ENCODE results near the gene ADCY3. TPM values are rescaled to one million over a fixed set of nuclear protein-coding genes. Genes with fewer than 3 reads are reported as not detected.

ADCY3 gene
- total RNA-seq, 2 experiments from 2014 or later = 55.4 to 55.7 TPM

DNA sequence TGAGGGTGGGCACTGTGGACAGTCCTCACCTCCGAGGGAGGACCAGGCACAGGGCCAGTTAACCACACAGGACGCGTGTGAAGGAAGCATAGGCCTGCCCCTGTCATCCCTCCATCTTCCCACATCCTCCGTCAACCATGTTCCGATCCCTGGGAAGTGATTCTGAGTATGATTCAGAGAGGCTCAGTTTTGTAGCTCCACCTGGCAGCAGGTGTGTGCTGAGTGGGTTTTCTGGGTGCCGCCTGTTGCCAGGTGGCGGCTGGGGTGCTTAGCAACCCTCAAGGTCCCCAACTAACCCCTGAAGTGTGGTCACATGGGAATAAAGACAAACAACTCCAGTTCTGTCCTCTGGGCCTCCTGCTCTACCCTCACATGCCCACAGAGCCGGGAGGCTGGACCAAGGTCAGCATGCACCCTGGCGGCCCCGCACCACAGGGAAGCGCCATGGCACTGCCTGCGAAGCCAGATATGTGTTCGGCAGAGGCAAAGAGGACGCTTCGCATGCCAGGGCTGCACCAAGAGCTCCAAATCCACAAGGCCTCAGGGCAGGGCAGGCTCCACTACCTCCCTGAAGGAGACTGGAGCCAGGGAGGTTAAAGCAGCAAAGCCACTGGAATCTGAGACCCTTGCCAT is 60.0 kb downstream of the ADCY3 start:
- no peaks in the 10 kb centered on the region for H3K27me3 Mint-ChIP-seq
- no peak overlapping the region for H3K27ac Mint-ChIP-seq
- no peaks in the 10 kb centered on the region for H3K9me3 Mint-ChIP-seq
- peaks cover 11% of the 10 kb centered on the region for H3K36me3 Mint-ChIP-seq
- no peak overlapping the region for H3K4me3 Mint-ChIP-seq
- DNase-seq = no peak
- no peaks in the 10 kb centered on the region for H3K4me1 Mint-ChIP-seq

DNA sequence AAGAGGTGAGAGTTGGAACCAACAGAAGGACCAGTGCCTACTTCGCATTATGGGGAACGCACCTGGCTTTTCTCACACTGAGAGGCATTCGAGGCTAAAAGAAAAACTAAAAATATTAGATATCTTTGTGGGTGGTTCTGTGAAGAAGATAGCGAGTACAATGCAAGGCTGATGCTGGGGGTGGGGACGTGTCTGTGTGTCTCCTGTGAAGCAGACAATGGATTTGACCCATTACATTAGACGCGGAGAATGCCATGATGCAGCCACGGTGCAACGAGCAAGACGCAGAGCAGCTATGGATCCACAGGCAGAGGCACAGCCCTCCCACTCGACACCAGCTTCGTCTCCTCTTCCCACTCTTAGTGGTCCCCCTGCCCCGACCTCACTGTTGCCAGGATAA is 61.0 kb downstream of the ADCY3 start:
- Mint-ChIP-seq H3K36me3 (peaks cover 10% of the 10 kb centered on the region), H3K27ac (no peak overlapping the region), H3K27me3 (no peaks in the 10 kb centered on the region), H3K4me3 (no peak overlapping the region), H3K9me3 (no peaks in the 10 kb centered on the region), H3K4me1 (no peaks in the 10 kb centered on the region)
- DNase-seq = no peak

DNA sequence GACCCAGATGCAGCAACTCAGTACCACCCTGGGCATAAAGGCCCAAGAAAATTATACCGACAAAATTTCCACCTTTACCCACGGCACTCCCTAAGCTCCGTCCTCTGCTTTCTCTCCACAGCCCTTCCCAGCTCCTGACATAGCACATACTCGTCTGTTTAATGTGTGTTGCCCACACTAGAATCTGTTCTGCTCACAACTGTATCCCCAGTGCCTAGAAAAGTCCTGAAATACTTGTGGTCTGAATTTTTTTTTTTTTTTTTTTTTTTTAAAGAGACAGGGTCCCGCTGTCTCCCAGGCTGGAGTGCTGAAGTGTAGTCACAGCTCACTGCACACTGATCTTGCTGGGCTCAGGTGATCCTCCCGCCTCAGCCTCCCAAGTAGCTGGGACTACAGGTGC is 62.3 kb downstream of the ADCY3 start:
- no peak for DNase-seq
- H3K9me3 Mint-ChIP-seq = no peaks in the 10 kb centered on the region
- H3K4me3 Mint-ChIP-seq = no peak overlapping the region
- peaks cover 10% of the 10 kb centered on the region for H3K36me3 Mint-ChIP-seq
- H3K27ac Mint-ChIP-seq = no peak overlapping the region
- no peaks in the 10 kb centered on the region for H3K27me3 Mint-ChIP-seq
- H3K4me1 Mint-ChIP-seq = no peaks in the 10 kb centered on the region

DNA sequence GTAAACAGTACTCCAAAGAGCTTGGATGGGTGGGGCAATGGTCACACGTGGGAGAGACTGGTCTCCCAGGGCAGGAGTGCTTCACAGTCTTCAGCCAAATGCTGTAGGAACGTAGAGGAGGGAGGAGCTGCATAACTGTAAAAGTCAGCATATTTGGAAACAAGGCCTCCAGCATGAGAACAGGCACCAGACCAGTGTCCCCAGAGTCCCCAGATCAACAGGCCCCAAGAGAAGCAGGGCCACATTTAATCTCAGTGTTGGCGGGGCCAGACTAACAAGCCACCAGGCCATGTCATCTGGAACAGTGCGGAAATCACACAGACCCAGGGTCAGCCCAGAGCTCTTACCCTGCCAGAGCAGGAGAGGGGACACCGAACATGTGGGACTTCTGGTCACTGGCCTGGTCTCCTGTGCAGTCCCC is 63.2 kb downstream of the ADCY3 start:
- Mint-ChIP-seq H3K27ac (no peak overlapping the region), H3K27me3 (no peaks in the 10 kb centered on the region), H3K36me3 (peaks cover 11% of the 10 kb centered on the region), H3K4me3 (no peak overlapping the region), H3K9me3 (no peaks in the 10 kb centered on the region), H3K4me1 (no peaks in the 10 kb centered on the region)
- DNase-seq = no peak

DNA sequence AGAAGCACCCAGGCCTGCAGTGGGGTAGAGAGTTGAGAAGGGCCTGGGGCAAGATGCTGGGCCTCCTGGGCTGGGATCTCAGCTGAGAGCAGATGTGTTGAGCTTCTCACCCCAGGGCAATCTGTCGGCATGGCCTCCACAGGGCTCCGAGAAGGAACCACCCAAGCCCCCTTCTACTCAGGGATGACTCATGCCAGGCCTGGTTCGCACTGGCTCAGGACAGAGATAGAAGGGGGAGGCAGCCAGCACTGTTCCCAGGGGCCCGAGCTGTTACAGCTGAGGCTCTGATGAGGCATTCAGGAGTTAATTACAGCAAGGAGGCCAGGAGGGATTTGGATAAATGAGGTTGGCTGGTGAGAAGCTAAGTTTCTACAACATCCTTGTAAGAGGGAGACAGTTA is 64.3 kb downstream of the ADCY3 start:
- Mint-ChIP-seq H3K4me3 (no peak overlapping the region), H3K36me3 (peaks cover 14% of the 10 kb centered on the region), H3K27me3 (no peaks in the 10 kb centered on the region), H3K9me3 (no peaks in the 10 kb centered on the region), H3K4me1 (no peaks in the 10 kb centered on the region), H3K27ac (no peak overlapping the region)
- no peak for DNase-seq

DNA sequence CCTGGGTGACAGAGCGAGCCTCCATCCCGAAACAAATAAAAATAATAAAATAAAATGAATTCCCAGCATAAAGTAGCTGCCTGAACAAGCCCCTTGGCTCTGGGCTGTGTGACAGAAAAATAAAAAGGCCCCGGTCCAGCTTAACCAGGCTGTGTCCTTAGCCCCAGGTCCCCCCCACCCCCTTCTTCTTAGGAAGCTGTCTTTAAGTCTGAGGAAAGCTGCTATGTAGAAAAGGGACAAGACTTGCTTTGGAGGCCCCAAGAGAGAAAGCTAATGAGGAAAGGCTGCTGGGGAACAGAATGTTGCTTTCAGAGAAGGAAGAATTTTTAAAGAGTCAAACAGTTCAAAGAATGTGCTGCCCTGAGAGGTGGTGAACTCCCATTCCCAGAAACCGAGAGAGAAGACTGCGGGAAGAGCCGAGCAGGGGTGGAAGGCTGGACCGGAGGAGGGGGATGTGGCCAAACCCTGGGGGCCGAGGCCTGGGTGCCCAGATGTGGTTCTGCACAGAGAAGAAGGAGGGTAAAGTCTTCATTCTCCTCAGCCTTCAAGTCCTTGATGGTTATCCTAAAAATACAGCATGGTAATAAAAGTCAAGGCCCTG is 64.9 kb downstream of the ADCY3 start:
- Mint-ChIP-seq H3K36me3 (peaks cover 17% of the 10 kb centered on the region), H3K4me1 (no peaks in the 10 kb centered on the region), H3K9me3 (no peaks in the 10 kb centered on the region), H3K27ac (no peak overlapping the region), H3K27me3 (no peaks in the 10 kb centered on the region), H3K4me3 (no peak overlapping the region)
- no peak for DNase-seq

DNA sequence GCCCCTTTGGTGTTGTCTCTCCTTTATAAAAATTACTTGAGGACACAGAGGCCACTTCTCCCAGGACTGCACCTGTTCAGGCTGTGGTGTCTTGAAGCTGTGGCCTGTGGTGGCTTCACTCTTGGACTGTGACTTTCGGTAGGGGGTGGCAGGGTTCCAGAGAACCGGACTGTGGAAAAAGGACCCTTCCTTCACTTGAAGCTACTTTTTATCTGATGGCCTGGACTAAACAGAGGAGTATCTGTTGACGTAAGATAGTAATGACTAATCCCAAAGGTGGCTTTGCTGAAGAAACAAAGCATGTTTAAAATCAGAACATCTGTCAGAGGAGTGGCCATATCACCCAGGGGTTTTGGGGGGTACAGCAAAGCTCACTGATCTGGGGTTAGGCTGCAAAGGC is 66.0 kb downstream of the ADCY3 start:
- peaks cover 25% of the 10 kb centered on the region for H3K36me3 Mint-ChIP-seq
- DNase-seq = no peak
- no peak overlapping the region for H3K4me3 Mint-ChIP-seq
- no peaks in the 10 kb centered on the region for H3K9me3 Mint-ChIP-seq
- no peaks in the 10 kb centered on the region for H3K27me3 Mint-ChIP-seq
- H3K27ac Mint-ChIP-seq = no peak overlapping the region
- H3K4me1 Mint-ChIP-seq = no peaks in the 10 kb centered on the region

DNA sequence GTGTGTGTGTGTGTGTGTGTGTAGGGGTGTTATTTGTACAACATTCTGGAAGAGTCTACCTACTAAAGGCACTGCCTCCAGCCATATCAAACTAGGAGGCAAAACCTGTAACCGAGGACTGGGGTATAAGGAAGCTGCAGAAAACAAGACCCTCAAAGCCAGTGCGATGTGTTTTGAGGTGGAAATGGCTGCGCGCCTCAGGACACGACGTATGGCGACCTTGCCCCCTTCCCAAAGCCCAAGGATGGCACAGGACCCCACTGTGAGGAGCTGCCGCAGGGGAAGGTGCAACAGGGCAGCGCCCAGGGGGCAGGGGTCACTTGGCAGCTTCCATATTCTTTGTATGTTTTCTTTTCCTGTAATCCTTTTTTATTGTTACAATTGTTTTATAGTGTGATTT is 67.0 kb downstream of the ADCY3 start:
- Mint-ChIP-seq H3K4me3 (no peak overlapping the region), H3K4me1 (no peaks in the 10 kb centered on the region), H3K27me3 (no peaks in the 10 kb centered on the region), H3K27ac (no peak overlapping the region), H3K9me3 (peaks cover 3% of the 10 kb centered on the region), H3K36me3 (peaks cover 26% of the 10 kb centered on the region)
- DNase-seq = no peak

DNA sequence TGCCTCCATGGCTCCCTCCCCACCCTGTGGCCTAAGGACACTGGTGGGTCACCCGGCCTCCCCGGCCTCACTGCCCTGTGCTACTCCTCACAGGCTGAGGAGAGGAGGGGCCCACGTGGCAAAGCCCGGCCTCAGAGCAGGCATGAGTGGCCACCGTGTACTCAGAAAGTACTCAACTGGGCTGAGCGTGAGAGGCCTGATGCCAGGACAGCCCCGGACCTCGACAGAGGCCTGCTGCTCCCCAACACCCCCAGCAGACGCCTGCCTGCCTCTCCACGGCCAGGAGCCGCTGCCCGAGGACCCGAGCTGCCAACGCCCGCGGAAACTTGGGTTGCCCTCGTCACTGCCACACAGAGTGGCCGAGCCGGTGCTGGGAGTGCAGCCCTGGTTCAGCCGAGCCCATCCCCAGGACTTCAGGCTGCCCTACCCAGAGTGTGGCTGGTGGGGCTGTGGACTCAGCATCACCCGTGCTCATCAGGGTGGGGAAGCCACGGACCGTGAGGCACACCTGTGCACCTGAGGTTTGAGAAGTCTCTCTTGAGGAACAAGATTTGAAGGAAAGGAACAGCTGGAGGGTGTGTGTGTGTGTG is 67.5 kb downstream of the ADCY3 start:
- no peak for DNase-seq
- Mint-ChIP-seq H3K36me3 (peaks cover 27% of the 10 kb centered on the region), H3K27me3 (no peaks in the 10 kb centered on the region), H3K9me3 (peaks cover 3% of the 10 kb centered on the region), H3K4me3 (no peak overlapping the region), H3K4me1 (no peaks in the 10 kb centered on the region), H3K27ac (no peak overlapping the region)

DNA sequence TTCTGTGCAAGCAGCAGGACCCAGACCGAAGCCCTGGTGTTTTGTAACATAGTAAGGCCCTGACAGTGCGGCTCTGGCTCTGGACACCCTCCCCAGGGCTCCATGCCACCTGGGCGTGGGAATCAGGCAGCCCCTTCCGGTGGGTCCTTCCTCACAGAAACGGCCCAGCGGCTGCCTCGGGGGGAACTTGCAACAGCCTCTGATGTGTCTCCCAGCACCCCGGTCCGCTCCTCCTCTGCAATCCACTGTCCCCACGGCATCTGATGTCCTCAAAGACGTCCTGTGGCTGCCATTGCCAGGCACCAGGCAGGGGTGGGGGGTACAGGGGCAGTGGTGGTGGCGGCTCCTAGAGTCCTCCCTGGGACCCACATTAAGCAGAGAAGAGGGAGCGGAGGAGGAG is 68.0 kb downstream of the ADCY3 start:
- Mint-ChIP-seq H3K9me3 (peaks cover 3% of the 10 kb centered on the region), H3K36me3 (peaks cover 30% of the 10 kb centered on the region), H3K4me1 (no peaks in the 10 kb centered on the region), H3K27ac (no peak overlapping the region), H3K27me3 (no peaks in the 10 kb centered on the region), H3K4me3 (no peak overlapping the region)
- no peak for DNase-seq

DNA sequence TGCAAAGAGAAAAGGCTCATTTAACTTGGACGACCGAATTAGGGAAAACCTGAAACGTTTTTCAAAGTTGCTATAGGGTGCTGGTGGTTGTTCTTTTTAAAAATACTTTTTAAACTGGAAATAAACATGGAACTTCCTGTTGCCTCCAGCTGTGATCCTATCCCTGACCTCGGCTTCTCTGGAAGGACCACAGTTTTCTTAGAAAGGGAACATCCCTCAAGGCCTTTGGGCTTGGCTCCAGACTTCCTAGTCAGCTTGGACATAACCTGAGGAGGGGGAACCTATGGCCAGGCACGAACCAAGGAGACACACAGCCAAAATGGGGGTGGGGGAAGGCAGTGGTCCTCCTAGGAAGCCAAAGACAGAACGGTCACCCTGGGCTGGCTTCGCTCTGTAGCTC is 69.1 kb downstream of the ADCY3 start:
- Mint-ChIP-seq H3K27ac (no peak overlapping the region), H3K4me1 (no peaks in the 10 kb centered on the region), H3K9me3 (peaks cover 3% of the 10 kb centered on the region), H3K27me3 (no peaks in the 10 kb centered on the region), H3K4me3 (no peak overlapping the region), H3K36me3 (peaks cover 31% of the 10 kb centered on the region)
- DNase-seq = no peak

DNA sequence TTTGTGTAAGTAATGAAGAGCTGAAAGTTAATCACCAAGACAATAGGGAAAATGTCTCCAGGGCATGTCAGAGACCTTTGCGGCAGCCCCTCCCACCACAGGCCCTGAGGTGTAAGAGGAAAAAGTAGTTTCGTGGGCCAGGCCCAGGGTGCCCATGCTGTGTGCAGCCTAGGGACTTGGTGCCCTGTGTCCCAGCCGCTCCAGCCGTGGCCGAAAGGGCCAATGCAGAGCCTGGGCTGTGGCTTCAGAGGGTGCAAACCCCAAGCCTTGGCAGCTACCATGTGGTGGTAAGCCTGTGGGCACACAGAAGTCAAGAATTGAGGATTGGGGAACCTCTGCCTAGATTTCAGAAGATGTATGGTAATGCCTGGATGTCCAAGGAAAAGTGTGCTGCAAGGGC is 74.3 kb downstream of the ADCY3 start:
- no peak overlapping the region for H3K27ac Mint-ChIP-seq
- H3K4me1 Mint-ChIP-seq = no peaks in the 10 kb centered on the region
- DNase-seq = no peak
- peaks cover 3% of the 10 kb centered on the region for H3K9me3 Mint-ChIP-seq
- peaks cover 27% of the 10 kb centered on the region for H3K36me3 Mint-ChIP-seq
- no peak overlapping the region for H3K4me3 Mint-ChIP-seq
- no peaks in the 10 kb centered on the region for H3K27me3 Mint-ChIP-seq

DNA sequence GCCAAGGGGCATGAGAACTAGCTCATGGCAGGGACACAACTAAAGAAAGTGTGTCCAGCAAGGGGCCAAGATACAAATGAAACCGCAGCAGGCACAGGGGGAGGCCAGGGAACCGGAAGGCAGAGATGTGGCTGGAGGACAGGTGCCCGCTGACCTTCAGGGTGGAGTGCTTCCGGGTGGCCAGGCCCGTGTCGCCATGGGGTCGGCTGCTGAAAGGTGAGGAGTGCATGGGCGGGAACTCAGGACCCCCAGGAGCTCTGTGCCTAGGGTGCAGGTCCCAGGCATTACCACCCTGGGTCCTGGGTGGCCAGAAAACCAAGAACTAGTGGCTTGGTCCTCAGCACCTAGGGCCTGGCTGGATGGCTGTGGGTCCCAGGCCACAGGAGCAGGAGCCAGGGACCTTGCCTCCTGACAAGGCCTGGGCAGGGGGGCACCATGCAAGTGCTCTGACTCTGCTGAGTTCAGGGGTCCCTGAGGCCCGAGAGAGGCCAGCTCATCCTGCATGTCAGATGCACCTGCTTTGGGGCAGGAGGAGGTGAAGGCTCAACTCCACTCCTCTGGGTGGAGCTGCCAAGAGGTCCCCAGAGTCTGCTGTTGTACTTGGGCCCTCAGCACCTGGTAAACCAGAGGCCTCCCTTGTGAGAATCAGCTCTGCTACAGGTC is 75.9 kb downstream of the ADCY3 start:
- H3K27ac Mint-ChIP-seq = no peak overlapping the region
- peaks cover 17% of the 10 kb centered on the region for H3K36me3 Mint-ChIP-seq
- H3K27me3 Mint-ChIP-seq = no peaks in the 10 kb centered on the region
- no peak for DNase-seq
- no peaks in the 10 kb centered on the region for H3K4me1 Mint-ChIP-seq
- peaks cover 3% of the 10 kb centered on the region for H3K9me3 Mint-ChIP-seq
- no peak overlapping the region for H3K4me3 Mint-ChIP-seq

DNA sequence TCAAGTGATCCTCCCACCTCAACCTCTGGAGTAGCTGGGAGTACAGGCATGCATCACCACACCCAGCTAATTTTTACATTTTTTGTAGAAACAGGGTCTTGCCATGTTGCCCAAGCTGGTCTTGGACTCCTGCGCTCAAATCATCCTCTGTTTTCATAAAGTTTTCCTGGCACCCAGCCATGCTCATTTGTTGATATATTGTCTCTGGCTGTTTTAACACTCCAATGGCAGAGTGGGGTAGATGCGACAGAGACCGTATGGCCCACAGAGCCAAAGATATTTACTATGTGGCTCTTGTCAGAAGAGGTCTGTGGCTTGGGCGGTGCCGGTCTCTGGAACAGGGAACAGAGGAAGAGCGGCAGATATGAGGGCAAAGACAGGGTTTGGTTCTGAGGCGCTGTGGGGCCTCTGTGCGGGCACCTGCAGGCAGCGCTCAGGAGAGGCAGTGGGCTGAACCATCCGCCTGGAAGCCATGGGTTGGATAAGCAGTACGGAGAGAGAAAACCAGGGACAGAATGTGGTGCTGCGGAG is 76.6 kb downstream of the ADCY3 start:
- no peaks in the 10 kb centered on the region for H3K27me3 Mint-ChIP-seq

More for the DNA sequence above, 76.6 kb downstream of the ADCY3 start:
- Mint-ChIP-seq H3K4me3 (no peak overlapping the region), H3K4me1 (no peaks in the 10 kb centered on the region), H3K9me3 (no peaks in the 10 kb centered on the region), H3K27ac (no peak overlapping the region), H3K36me3 (peaks cover 12% of the 10 kb centered on the region)
- no peak for DNase-seq

Data from activated naive CD8-positive, alpha-beta T cell treated with anti-CD3 and anti-CD28 coated beads for 36 hours (primary cell).